Caco-2 (cell line): ENCODE data around the gene CNTNAP3B. TPM values are rescaled to one million over a fixed set of nuclear protein-coding genes. Genes with fewer than 3 reads are reported as not detected.
"Not testable (repeated sequence)": the region's sequence is repeated elsewhere in the genome, so short reads cannot be mapped to it uniquely, and the experiment has no call there.

Experiments
- Bru-seq: library from RNA; stranded (reverse); fragments of 400-500 nt; gene quantifications from one replicate; lab custom pipeline; 2021; lab: Mats Ljungman, UMichigan
- BruChase-seq, 2 experiments: library from RNA; stranded (reverse); fragments of 400-500 nt; gene quantifications; one replicate each; lab custom pipeline; 2021; lab: Mats Ljungman, UMichigan
- BruUV-seq: library from RNA; stranded (reverse); fragments of 400-500 nt; replicated peaks from 2 replicates; lab custom pipeline; 2021; lab: Mats Ljungman, UMichigan
- CTCF ChIA-PET: fragments of 300-600 bp; sonication (Branson Sonifier 250); formaldehyde crosslinking; loops from one replicate; lab custom pipeline; 2022; ENCODE audit warnings: antibody characterized with exemption; lab: Charles Lee
- POLR2A ChIA-PET: fragments of 300-600 bp; sonication (Branson Sonifier 250); formaldehyde crosslinking; loops from one replicate; lab custom pipeline; 2022; ENCODE audit warnings: antibody characterized with exemption; lab: Charles Lee
- DNase-seq, 2 experiments: peaks; one replicate each; pipeline versions ENCODE4 v3.0.0 to v3.0.0-alpha.2; 2020 to 2022
- H3K27me3 ChIP-seq: replicated peaks from 2 replicates; pipeline ENCODE4 v1.6.0; 2011; ENCODE audit warnings: low read length; ENCODE audit not compliant: control insufficient read depth, insufficient read depth
- H3K36me3 ChIP-seq: 2 replicates; pipeline ENCODE4 v1.5.1; 2011; ENCODE audit warnings: low read length; ENCODE audit not compliant: control insufficient read depth, insufficient read depth
- H3K4me1 ChIP-seq: fragments of 250-450 bp; sonication (Bioruptor Pico); 2 replicates; pipeline ENCODE4 v1.5.1; 2020; ENCODE audit warnings: mild to moderate bottlenecking
- H3K4me3 ChIP-seq: 2 replicates; pipeline ENCODE4 v1.5.1; 2011; ENCODE audit warnings: low read depth, mild to moderate bottlenecking, control low read depth, low read length
- H3K9me3 ChIP-seq: fragments of 250-450 bp; sonication (Bioruptor Pico); 2 replicates; pipeline ENCODE4 v1.5.1; 2020; ENCODE audit warnings: mild to moderate bottlenecking, moderate library complexity
- H3K27ac Mint-ChIP-seq: one replicate; pipeline ENCODE4 v1.8.0; 2022; ENCODE audit warnings: mixed read lengths; ENCODE audit not compliant: unreplicated experiment
- H3K27me3 Mint-ChIP-seq: one replicate; pipeline ENCODE4 v1.8.0; 2022; ENCODE audit warnings: mixed read lengths; ENCODE audit not compliant: insufficient read depth, unreplicated experiment
- H3K36me3 Mint-ChIP-seq: one replicate; pipeline ENCODE4 v1.8.0; 2022; ENCODE audit warnings: mild to moderate bottlenecking, mixed read lengths; ENCODE audit not compliant: insufficient read depth, unreplicated experiment
- H3K4me1 Mint-ChIP-seq: one replicate; pipeline ENCODE4 v1.8.0; 2022; ENCODE audit warnings: low read depth, mixed read lengths; ENCODE audit not compliant: unreplicated experiment
- H3K4me3 Mint-ChIP-seq: one replicate; pipeline ENCODE4 v1.8.0; 2022; ENCODE audit warnings: mild to moderate bottlenecking, moderate library complexity, mixed read lengths; ENCODE audit not compliant: unreplicated experiment
- H3K9me3 Mint-ChIP-seq: one replicate; pipeline ENCODE4 v1.8.0; 2022; ENCODE audit warnings: mixed read lengths; ENCODE audit not compliant: unreplicated experiment
- intact Hi-C: fragments of 100-400 bp; cut with micrococcal nuclease; formaldehyde crosslinking; loops from one replicate; pipeline ENCODE4 v1.10.0; 2022; ENCODE audit not compliant: unreplicated experiment
- long read RNA-seq: library from polyadenylated mRNA; stranded (forward); transcript quantifications from one replicate; pipeline ENCODE4 v2.0.0, GENCODE V29; 2022
- total RNA-seq: library from RNA; stranded (reverse); gene quantifications from 2 replicates; pipeline ENCODE4 v1.2.3, GENCODE V29; 2022

CNTNAP3B gene
- total RNA-seq = not detected in 2 replicates
- percentile 0 among the genes with signal in this experiment for Bru-seq, nascent RNA
- BruChase-seq, experiment 1, labeled RNA remaining after a 2-hour chase = percentile 0 among the genes with signal in this experiment
- BruChase-seq, experiment 2, labeled RNA remaining after a 6-hour chase = percentile 0 among the genes with signal in this experiment
- long read RNA-seq = 0 reads

DNA sequence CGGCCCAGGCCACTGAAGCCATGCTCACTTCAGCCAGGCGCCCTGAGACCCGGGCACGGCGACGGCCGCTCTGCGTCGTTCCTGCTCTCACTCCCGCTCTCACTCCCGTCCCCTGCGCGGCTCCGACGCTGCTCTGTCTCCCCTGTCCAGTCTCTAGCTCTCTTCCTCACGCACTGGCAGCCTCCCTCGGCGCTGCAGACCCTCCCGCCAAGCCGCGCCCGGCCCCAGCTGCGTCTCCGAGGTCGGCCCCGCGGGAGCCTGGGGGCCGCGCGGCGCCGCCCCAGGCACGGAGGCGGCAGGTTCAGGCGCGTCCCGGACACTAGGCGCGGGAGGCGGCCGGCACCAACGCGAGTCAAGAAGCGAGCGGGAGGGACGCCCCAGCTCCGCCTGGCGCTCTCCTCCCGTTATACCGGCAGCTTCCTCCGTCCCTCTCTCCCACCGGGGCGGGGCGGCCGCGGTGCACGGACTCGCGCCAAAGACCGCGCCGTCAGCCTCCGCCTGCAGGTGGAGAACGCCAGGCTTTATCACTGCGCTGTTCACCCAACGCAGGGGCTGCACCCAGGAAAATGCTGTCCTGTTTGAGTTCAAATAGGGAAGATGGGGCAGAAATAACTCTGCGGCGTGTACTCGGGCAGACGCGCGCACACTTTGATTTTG lies at the start of gene CNTNAP3B:
TSS of gene CNTNAP3B (minus strand) at position 354 of the 657 bp plus-strand sequence. CDS start at position 22, 332 bp downstream.
- H3K27me3 Mint-ChIP-seq, intact Hi-C loops, H3K9me3 Mint-ChIP-seq, H3K9me3 ChIP-seq, H3K4me3 ChIP-seq, BruUV-seq, H3K4me1 Mint-ChIP-seq, H3K27me3 ChIP-seq, H3K27ac Mint-ChIP-seq, H3K36me3 ChIP-seq, H3K4me1 ChIP-seq, POLR2A ChIA-PET, H3K4me3 Mint-ChIP-seq, CTCF ChIA-PET, H3K36me3 Mint-ChIP-seq, DNase-seq: not testable (repeated sequence)

DNA sequence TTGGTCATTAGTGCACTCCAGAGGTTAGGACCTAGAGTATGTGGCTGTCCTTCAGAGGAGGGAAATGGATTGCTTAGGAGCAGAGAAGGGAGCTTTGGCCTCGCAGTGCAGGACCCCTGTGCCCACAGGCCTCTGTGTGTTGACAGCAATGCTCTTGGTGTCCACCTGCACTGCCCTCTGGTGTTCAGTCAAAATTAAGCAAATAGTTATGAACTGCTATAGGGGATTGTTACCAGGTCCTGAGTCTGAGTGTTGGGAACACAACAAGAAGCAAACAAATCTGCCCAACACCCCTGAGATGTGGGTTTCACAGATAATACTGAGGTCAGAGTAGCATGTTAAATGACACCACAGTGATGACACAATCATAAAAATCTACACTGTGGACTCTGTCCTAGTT lies 31.1 kb upstream of the CNTNAP3B start:
- H3K27me3 ChIP-seq, H3K9me3 Mint-ChIP-seq, H3K36me3 Mint-ChIP-seq, CTCF ChIA-PET, H3K4me3 ChIP-seq, H3K4me1 Mint-ChIP-seq, H3K27ac Mint-ChIP-seq, intact Hi-C loops, H3K4me3 Mint-ChIP-seq, H3K27me3 Mint-ChIP-seq, POLR2A ChIA-PET, H3K9me3 ChIP-seq, H3K36me3 ChIP-seq, BruUV-seq, H3K4me1 ChIP-seq: not testable (repeated sequence)
- DNase-seq = peak in 1 of 2 experiments; percentile 0

DNA sequence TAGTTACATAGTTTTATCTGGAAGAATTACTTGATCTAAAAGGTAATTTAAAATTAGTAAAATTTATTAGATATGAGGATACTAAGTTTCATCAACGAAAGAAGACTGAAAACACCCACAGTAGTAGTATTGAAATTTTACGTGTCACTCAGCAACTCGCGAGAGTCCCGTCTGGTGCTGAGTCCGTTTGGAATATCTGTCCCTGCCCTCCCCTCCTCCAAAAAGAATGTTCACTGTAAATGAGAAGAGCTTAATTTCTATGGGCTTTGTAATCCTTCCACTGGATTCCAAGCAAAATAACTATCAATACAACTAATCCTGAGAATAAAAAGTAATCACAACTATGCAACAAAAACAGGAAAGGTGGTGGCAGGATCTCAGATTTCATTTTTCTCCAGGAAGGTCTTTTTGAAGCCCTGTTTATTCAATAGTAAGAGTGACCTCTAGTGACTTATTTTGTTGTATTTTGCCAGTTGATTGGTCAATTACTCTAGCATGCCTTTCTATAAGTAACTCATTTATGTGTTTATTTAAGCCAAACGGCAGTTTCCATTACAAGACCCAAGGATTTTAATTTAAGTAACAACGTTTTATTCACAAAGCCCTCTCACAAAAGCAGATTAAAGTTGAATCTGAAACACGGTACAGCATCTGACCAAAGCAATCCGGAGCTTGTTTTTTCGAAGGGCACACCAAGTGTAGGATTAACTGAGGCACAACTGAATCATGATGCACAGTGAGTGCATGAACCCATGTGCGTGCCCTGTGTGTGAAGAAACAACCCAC lies 2.0 kb downstream of the CNTNAP3B start:
- H3K9me3 Mint-ChIP-seq, CTCF ChIA-PET, POLR2A ChIA-PET, DNase-seq, H3K36me3 Mint-ChIP-seq, H3K4me1 ChIP-seq, H3K36me3 ChIP-seq, H3K4me3 ChIP-seq, H3K27me3 Mint-ChIP-seq, intact Hi-C loops, H3K4me3 Mint-ChIP-seq, H3K9me3 ChIP-seq, H3K27ac Mint-ChIP-seq, BruUV-seq, H3K27me3 ChIP-seq, H3K4me1 Mint-ChIP-seq: not testable (repeated sequence)

GRCh38 chr9:42121007-42121406 lies 8.2 kb downstream of the CNTNAP3B start:
- H3K27me3 Mint-ChIP-seq, H3K4me3 ChIP-seq, H3K9me3 Mint-ChIP-seq, H3K36me3 ChIP-seq, H3K4me1 Mint-ChIP-seq, POLR2A ChIA-PET, BruUV-seq, H3K27me3 ChIP-seq, H3K4me3 Mint-ChIP-seq, H3K9me3 ChIP-seq, H3K27ac Mint-ChIP-seq, DNase-seq, intact Hi-C loops, H3K4me1 ChIP-seq, CTCF ChIA-PET, H3K36me3 Mint-ChIP-seq: not testable (repeated sequence)

- DNase-seq, H3K4me3 Mint-ChIP-seq, CTCF ChIA-PET, H3K9me3 ChIP-seq, H3K4me3 ChIP-seq, H3K27ac Mint-ChIP-seq, H3K27me3 ChIP-seq, H3K4me1 ChIP-seq, H3K27me3 Mint-ChIP-seq, H3K36me3 ChIP-seq, POLR2A ChIA-PET, intact Hi-C loops, H3K9me3 Mint-ChIP-seq, H3K4me1 Mint-ChIP-seq, H3K36me3 Mint-ChIP-seq, BruUV-seq: not testable (repeated sequence)
Measured at GRCh38 chr9:42095929-42096328, 33.3 kb downstream of the CNTNAP3B start.

- H3K9me3 ChIP-seq, H3K4me1 ChIP-seq, DNase-seq, BruUV-seq, H3K4me3 ChIP-seq, H3K27me3 Mint-ChIP-seq, H3K27me3 ChIP-seq, CTCF ChIA-PET, H3K4me3 Mint-ChIP-seq, H3K4me1 Mint-ChIP-seq, H3K36me3 Mint-ChIP-seq, POLR2A ChIA-PET, intact Hi-C loops, H3K27ac Mint-ChIP-seq, H3K36me3 ChIP-seq, H3K9me3 Mint-ChIP-seq: not testable (repeated sequence)
Measured at GRCh38 chr9:42084559-42084952, 44.7 kb downstream of the CNTNAP3B start.
